HCT116 (cell line): ENCODE measurements around the gene NFIL3. TPM values are rescaled to one million over a fixed set of nuclear protein-coding genes. Genes with fewer than 3 reads are reported as not detected.

ENCODE experiments used
- ATAC-seq: fragments of 200-7000 bp; cut with Tn5 transposase; 2 replicates; pipeline ENCODE4 v1.9.1; 2020; ENCODE audit warnings: mild to moderate bottlenecking, moderate library complexity
- BruUV-seq: library from RNA; stranded (reverse); fragments of 400-500 nt; replicated peaks from 2 replicates; lab custom pipeline; 2021; lab: Mats Ljungman, UMichigan
- CTCF ChIA-PET: fragments of 300-600 bp; sonication (Branson Sonifier 250); formaldehyde crosslinking; loops from one replicate; lab custom pipeline; 2021; ENCODE audit warnings: antibody characterized with exemption; lab: Charles Lee
- POLR2A ChIA-PET: fragments of 300-600, 350-600 bp; sonication (Branson Sonifier 250); formaldehyde crosslinking; loops from one replicate; lab custom pipeline; 2021; ENCODE audit warnings: antibody characterized with exemption; lab: Charles Lee
- RAD21 ChIA-PET, 2 experiments: fragments of 300-600 bp; sonication (Branson Sonifier 250); formaldehyde crosslinking; loops; one replicate each; lab custom pipeline; 2023; ENCODE audit warnings: low total read pairs in 2 of 2; ENCODE audit not compliant: uncharacterized antibody in 2 of 2, unreplicated experiment in 2 of 2, low non-redundant PET in 1 of 2; lab: Charles Lee
- DNase-seq: peaks from one replicate; pipeline ENCODE4 v3.0.0-alpha.2; 2010; ENCODE audit warnings: low read depth, low spot score
- H2AFZ ChIP-seq: fragments of 200-600 bp; shearing (Covaris generic), sonication (generic); 2 replicates; pipeline ENCODE4 v1.6.1; 2017; ENCODE audit warnings: low read depth, mixed run types, mixed read lengths, antibody characterized with exemption, low read length; ENCODE audit not compliant: poor library complexity, severe bottlenecking
- H3K27ac ChIP-seq: 2 replicates; pipeline ENCODE4 v1.5.1; 2012; ENCODE audit warnings: low read depth, low read length
- H3K27me3 ChIP-seq: fragments of 200-600 bp; sonication (generic); 2 replicates; pipeline ENCODE4 v1.6.1; 2016; ENCODE audit warnings: mixed run types, low read length, mixed read lengths; ENCODE audit not compliant: insufficient read depth
- H3K36me3 ChIP-seq, 2 experiments: fragments of 200-500 bp in 1 of 2; fragments of 200-600 bp in 1 of 2; sonication (Bioruptor generic) in 1 of 2; sonication (generic) in 1 of 2; 2 replicates each; pipeline versions ENCODE4 v1.5.1 to v1.6.1; 2014 to 2016; ENCODE audit warnings: low read length in 2 of 2, inconsistent platforms in 1 of 2, mixed read lengths in 1 of 2, mixed run types in 1 of 2; ENCODE audit not compliant: insufficient read depth in 2 of 2, control insufficient read depth in 1 of 2
- H3K4me1 ChIP-seq, 2 experiments: fragments of 200-600 bp in 1 of 2; sonication (generic) in 1 of 2; 2 replicates each; pipeline versions ENCODE4 v1.5.1 to v1.6.1; 2012 to 2017; ENCODE audit warnings: low read length in 2 of 2, inconsistent platforms in 1 of 2, mild to moderate bottlenecking in 1 of 2, mixed read lengths in 1 of 2, mixed run types in 1 of 2, moderate library complexity in 1 of 2; ENCODE audit not compliant: insufficient read depth in 2 of 2, control insufficient read depth in 1 of 2
- H3K4me2 ChIP-seq: fragments of 200-600 bp; sonication (generic); 2 replicates; pipeline ENCODE4 v1.6.1; 2017; ENCODE audit warnings: mixed run types, low read length, mixed read lengths
- H3K4me3 ChIP-seq, 2 experiments: fragments of 200-600 bp in 1 of 2; sonication (generic) in 1 of 2; replicated peaks in 1 of 2; 2 replicates each; pipeline ENCODE4 v1.5.1; 2011 to 2016; ENCODE audit warnings: low read length in 2 of 2, control low read depth in 1 of 2, low read depth in 1 of 2, mild to moderate bottlenecking in 1 of 2, mixed read lengths in 1 of 2, mixed run types in 1 of 2
- H3K79me2 ChIP-seq: fragments of 200-600 bp; sonication (generic); 2 replicates; pipeline ENCODE4 v1.6.1; 2017; ENCODE audit warnings: mild to moderate bottlenecking, mixed run types, low read length, moderate library complexity, mixed read lengths; ENCODE audit not compliant: insufficient read depth
- H3K9ac ChIP-seq: fragments of 200-600 bp; sonication (generic); 2 replicates; pipeline ENCODE4 v1.6.1; 2016; ENCODE audit warnings: low read length, mixed read lengths
- H3K9me2 ChIP-seq: fragments of 200-600 bp; sonication (generic), shearing (Covaris generic); 2 replicates; pipeline ENCODE4 v1.6.1; 2017; ENCODE audit warnings: mixed run types, mild to moderate bottlenecking, moderate library complexity; ENCODE audit not compliant: insufficient read depth
- H3K9me3 ChIP-seq, 2 experiments: fragments of 200-500 bp in 1 of 2; fragments of 200-600 bp in 1 of 2; sonication (Bioruptor generic) in 1 of 2; sonication (generic) in 1 of 2; 2 replicates each; pipeline ENCODE4 v1.6.1; 2014 to 2017; ENCODE audit warnings: low read length in 2 of 2, mixed read lengths in 2 of 2, inconsistent platforms in 1 of 2, low read depth in 1 of 2, mild to moderate bottlenecking in 1 of 2, mixed run types in 1 of 2, moderate library complexity in 1 of 2; ENCODE audit not compliant: control insufficient read depth in 1 of 2, insufficient read depth in 1 of 2
- H4K20me1 ChIP-seq: fragments of 200-600 bp; sonication (generic), shearing (Covaris generic); 2 replicates; pipeline ENCODE4 v1.6.1; 2017; ENCODE audit warnings: mixed run types, mild to moderate bottlenecking, moderate library complexity; ENCODE audit not compliant: insufficient read depth
- CEBPB ChIP-seq: IDR thresholded peaks from 2 replicates; pipeline ENCODE4 v1.6.1; 2012; ENCODE audit warnings: low read depth
- EZH2phosphoT487 ChIP-seq: fragments of 200-600 bp; IDR thresholded peaks from 2 replicates; pipeline ENCODE4 v1.6.1; 2018; ENCODE audit warnings: antibody characterized with exemption, borderline replicate concordance
- FOSL1 ChIP-seq: IDR thresholded peaks from 2 replicates; pipeline ENCODE4 v1.6.1; 2012; ENCODE audit warnings: low read depth
- SRF ChIP-seq: IDR thresholded peaks from 2 replicates; pipeline ENCODE4 v1.6.1; 2012; ENCODE audit warnings: low read depth
- TCF7L2 ChIP-seq: IDR thresholded peaks from 2 replicates; pipeline ENCODE4 v1.7.0; 2011; ENCODE audit warnings: borderline replicate concordance, inconsistent platforms; ENCODE audit not compliant: insufficient read depth, insufficient read length; ENCODE audit errors: extremely low read depth
- ZFX ChIP-seq: fragments of 450-650 bp; IDR thresholded peaks from 2 replicates; pipeline ENCODE4 v1.6.1; 2017
- intact Hi-C: fragments of 100-400 bp; cut with micrococcal nuclease; formaldehyde crosslinking; loops from 2 replicates; pipeline ENCODE4 v1.10.0; 2022
- total RNA-seq: library from RNA; stranded (reverse); gene quantifications from one replicate; pipeline ENCODE4 v1.2.1, GENCODE V29; 2021; ENCODE audit not compliant: unreplicated experiment
- TF ChIP-seq, protein P1 (sequence below): IDR thresholded peaks from 2 replicates; pipeline ENCODE4 v1.6.1; 2012; ENCODE audit warnings: low read depth

The NFIL3 gene
- total RNA-seq, 1 experiment from 2014 or later = 38.0 TPM

DNA sequence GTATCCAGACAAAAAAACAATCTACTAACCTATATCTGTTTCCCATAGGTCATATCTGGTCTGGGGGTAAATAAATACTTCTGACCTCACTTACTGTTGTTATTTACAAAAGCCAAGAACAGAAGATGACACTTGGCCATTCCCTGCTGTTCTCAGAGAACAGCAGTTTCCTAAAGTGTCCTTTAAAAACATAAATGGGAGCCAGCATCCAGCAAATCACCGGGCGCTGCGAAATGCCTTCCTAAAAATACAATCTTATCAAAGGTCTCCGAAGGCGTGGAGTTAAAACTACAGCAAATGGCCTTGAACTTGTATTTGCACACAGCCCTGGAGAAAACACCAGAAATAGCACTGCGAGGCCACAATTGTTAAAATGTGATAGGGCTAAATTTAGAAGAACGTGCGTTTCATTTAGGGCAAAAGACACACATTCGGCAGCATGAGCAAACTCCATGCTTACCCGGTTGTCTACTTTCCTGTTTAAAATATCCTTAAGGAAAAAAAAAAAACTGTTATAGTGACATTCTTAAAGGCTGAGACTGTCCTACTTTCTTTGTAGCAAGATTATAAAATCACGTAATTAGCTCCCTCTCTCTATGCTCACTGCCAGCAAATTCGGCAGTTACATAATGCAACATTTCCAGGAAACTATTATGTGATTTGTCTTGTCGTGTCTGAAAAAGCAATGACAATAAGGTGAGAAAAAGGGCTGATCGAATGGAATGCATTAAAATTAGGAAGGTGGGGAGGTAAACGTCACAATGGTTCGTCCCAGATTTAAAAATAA lies 1.5 kb downstream of the NFIL3 start:
- RAD21 ChIA-PET = no interaction called here
- H3K36me3 ChIP-seq = no peaks in the 10 kb centered on the region
- no peak overlapping the region for H3K27ac ChIP-seq
- H3K4me3 ChIP-seq = peak overlapping the region; percentile 90 to 92
- no peak for DNase-seq
- peak overlapping the region; percentile 88 for H3K4me2 ChIP-seq
- CTCF ChIA-PET = no interaction called here
- no peak overlapping the region for H2AFZ ChIP-seq
- POLR2A ChIA-PET = no interaction called here
- TF ChIP-seq, protein P1, sequence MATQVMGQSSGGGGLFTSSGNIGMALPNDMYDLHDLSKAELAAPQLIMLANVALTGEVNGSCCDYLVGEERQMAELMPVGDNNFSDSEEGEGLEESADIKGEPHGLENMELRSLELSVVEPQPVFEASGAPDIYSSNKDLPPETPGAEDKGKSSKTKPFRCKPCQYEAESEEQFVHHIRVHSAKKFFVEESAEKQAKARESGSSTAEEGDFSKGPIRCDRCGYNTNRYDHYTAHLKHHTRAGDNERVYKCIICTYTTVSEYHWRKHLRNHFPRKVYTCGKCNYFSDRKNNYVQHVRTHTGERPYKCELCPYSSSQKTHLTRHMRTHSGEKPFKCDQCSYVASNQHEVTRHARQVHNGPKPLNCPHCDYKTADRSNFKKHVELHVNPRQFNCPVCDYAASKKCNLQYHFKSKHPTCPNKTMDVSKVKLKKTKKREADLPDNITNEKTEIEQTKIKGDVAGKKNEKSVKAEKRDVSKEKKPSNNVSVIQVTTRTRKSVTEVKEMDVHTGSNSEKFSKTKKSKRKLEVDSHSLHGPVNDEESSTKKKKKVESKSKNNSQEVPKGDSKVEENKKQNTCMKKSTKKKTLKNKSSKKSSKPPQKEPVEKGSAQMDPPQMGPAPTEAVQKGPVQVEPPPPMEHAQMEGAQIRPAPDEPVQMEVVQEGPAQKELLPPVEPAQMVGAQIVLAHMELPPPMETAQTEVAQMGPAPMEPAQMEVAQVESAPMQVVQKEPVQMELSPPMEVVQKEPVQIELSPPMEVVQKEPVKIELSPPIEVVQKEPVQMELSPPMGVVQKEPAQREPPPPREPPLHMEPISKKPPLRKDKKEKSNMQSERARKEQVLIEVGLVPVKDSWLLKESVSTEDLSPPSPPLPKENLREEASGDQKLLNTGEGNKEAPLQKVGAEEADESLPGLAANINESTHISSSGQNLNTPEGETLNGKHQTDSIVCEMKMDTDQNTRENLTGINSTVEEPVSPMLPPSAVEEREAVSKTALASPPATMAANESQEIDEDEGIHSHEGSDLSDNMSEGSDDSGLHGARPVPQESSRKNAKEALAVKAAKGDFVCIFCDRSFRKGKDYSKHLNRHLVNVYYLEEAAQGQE = no peak
- no peak for TF ChIP-seq FOSL1
- TF ChIP-seq EZH2phosphoT487 = no peak
- no peak for TF ChIP-seq CEBPB
- TF ChIP-seq ZFX = no peak
- TF ChIP-seq SRF = no peak
- no peak for TF ChIP-seq TCF7L2
- H3K9me3 ChIP-seq = no peaks in the 10 kb centered on the region
- intact Hi-C loops = no loop called here
- peaks cover 60% of the 10 kb centered on the region for H3K79me2 ChIP-seq
- H3K27me3 ChIP-seq = no peaks in the 10 kb centered on the region
- peaks cover 9% of the 10 kb centered on the region; the same call in 1 of the 2 replicates for H4K20me1 ChIP-seq
- H3K9ac ChIP-seq = peak overlapping the region; percentile 77
- ATAC-seq = no peak
- no TSS peak for BruUV-seq
- H3K4me1 ChIP-seq = peaks cover 42 to 62% of the 10 kb centered on the region in 2 experiments
- no peaks in the 10 kb centered on the region for H3K9me2 ChIP-seq
